H1 (cell line): Measurements from ENCODE around the gene ARHGEF16. TPM values are rescaled to one million over a fixed set of nuclear protein-coding genes. Genes with fewer than 3 reads are reported as not detected.

Source experiments
- CTCF ChIA-PET: fragments of 300-600 bp; sonication (Branson Sonifier 250); formaldehyde crosslinking; loops from one replicate; lab custom pipeline; 2021; ENCODE audit not compliant: partially characterized antibody; lab: Charles Lee
- POLR2A ChIA-PET: fragments of 300-600 bp; sonication (Branson Sonifier 250); formaldehyde crosslinking; loops from one replicate; lab custom pipeline; 2021; ENCODE audit warnings: inconsistent platforms; ENCODE audit not compliant: partially characterized antibody; lab: Charles Lee
- DNase-seq, 2 experiments: peaks; one replicate each; pipeline versions ENCODE4 v3.0.0 to v3.0.0-alpha.2; 2010 to 2022; ENCODE audit warnings: low spot score in 2 of 2, low read depth in 1 of 2, mixed read lengths in 1 of 2
- FAIRE-seq: peaks from 2 replicates; lab custom pipeline; 2011; peaks lifted over from hg19 to GRCh38; lab: Jason Lieb, UNC
- H2AFZ ChIP-seq: 2 replicates; pipeline ENCODE4 v1.8.1; 2012; ENCODE audit warnings: low read length, inconsistent platforms
- H2AK5ac ChIP-seq: 2 replicates; pipeline ENCODE4 v1.6.1; 2013; ENCODE audit warnings: low read depth, low read length
- H2BK120ac ChIP-seq: replicated peaks from 2 replicates; pipeline ENCODE3; 2013; ENCODE audit warnings: low read depth, low read length, inconsistent platforms
- H2BK12ac ChIP-seq: 2 replicates; pipeline ENCODE4 v1.6.1; 2013; ENCODE audit warnings: low read depth, low read length
- H2BK15ac ChIP-seq: 2 replicates; pipeline ENCODE4 v1.6.1; 2013; ENCODE audit warnings: low read length
- H2BK20ac ChIP-seq: 2 replicates; pipeline ENCODE4 v1.6.1; 2013; ENCODE audit warnings: low read length
- H2BK5ac ChIP-seq: 2 replicates; pipeline ENCODE4 v1.6.1; 2013; ENCODE audit warnings: low read depth, low read length
- H3K14ac ChIP-seq: 2 replicates; pipeline ENCODE4 v1.6.1; 2013; ENCODE audit warnings: inconsistent platforms; ENCODE audit not compliant: insufficient read length
- H3K18ac ChIP-seq: 2 replicates; pipeline ENCODE4 v1.6.1; 2013; ENCODE audit warnings: low read length; ENCODE audit errors: extremely low read depth
- H3K23ac ChIP-seq: 2 replicates; pipeline ENCODE4 v1.6.1; 2013; ENCODE audit warnings: inconsistent platforms; ENCODE audit not compliant: insufficient read length
- H3K23me2 ChIP-seq: 2 replicates; pipeline ENCODE4 v1.6.1; 2013; ENCODE audit warnings: low read depth, low read length
- H3K27ac ChIP-seq: 2 replicates; pipeline ENCODE4 v1.6.1; 2011; ENCODE audit warnings: low read depth, low read length, inconsistent platforms
- H3K27me3 ChIP-seq, 4 experiments: replicated peaks in 1 of 4; 1 replicate in 1 of 4; 2 replicates in 3 of 4; pipeline versions ENCODE4 v1.6.1 to v1.8.1; 2011 to 2013; ENCODE audit warnings: low read length in 3 of 4, mild to moderate bottlenecking in 3 of 4, inconsistent platforms in 2 of 4, mixed read lengths in 2 of 4, moderate library complexity in 1 of 4; ENCODE audit not compliant: control insufficient read depth in 3 of 4, insufficient read depth in 3 of 4; ENCODE audit errors: extremely low read depth in 1 of 4
- H3K36me3 ChIP-seq, 4 experiments: 2 replicates each; pipeline versions ENCODE4 v1.6.1 to v1.8.1; 2011 to 2013; ENCODE audit warnings: mild to moderate bottlenecking in 4 of 4, low read length in 3 of 4, moderate library complexity in 2 of 4, control low read depth in 1 of 4, inconsistent platforms in 1 of 4; ENCODE audit not compliant: insufficient read depth in 4 of 4, control insufficient read depth in 2 of 4
- H3K4ac ChIP-seq: replicated peaks from 2 replicates; pipeline ENCODE3; 2013; ENCODE audit warnings: low read length, low read depth, mixed read lengths, inconsistent platforms; ENCODE audit not compliant: insufficient read length
- H3K4me1 ChIP-seq, 4 experiments: replicated peaks in 1 of 4; 1 replicate in 1 of 4; 2 replicates in 3 of 4; pipeline versions ENCODE4 v1.6.1 to v1.8.1; 2011 to 2013; ENCODE audit warnings: low read length in 3 of 4, inconsistent platforms in 2 of 4, mixed read lengths in 1 of 4; ENCODE audit not compliant: insufficient read depth in 4 of 4, control insufficient read depth in 3 of 4
- H3K4me2 ChIP-seq, 2 experiments: 2 replicates each; pipeline versions ENCODE4 v1.6.1 to v1.8.1; 2011 to 2013; ENCODE audit warnings: low read depth in 2 of 2, low read length in 2 of 2, control low read depth in 1 of 2, inconsistent platforms in 1 of 2, mild to moderate bottlenecking in 1 of 2; ENCODE audit not compliant: insufficient read depth in 1 of 2
- H3K4me3 ChIP-seq, 4 experiments: fragments of 200-600, 300-600 bp in 1 of 4; sonication (generic), shearing (Covaris generic), sonication (Bioruptor Twin) in 1 of 4; 2 replicates each; pipeline versions ENCODE4 v1.5.1 to v1.8.1; 2011 to 2016; ENCODE audit warnings: low read length in 4 of 4, low read depth in 3 of 4, control low read depth in 2 of 4, inconsistent platforms in 2 of 4, mild to moderate bottlenecking in 2 of 4, mixed read lengths in 1 of 4, moderate library complexity in 1 of 4; ENCODE audit not compliant: insufficient read depth in 2 of 4; ENCODE audit errors: extremely low read depth in 1 of 4
- H3K56ac ChIP-seq: replicated peaks from 2 replicates; pipeline ENCODE3; 2013; ENCODE audit warnings: low read depth, mild to moderate bottlenecking, mixed read lengths, low read length, inconsistent platforms; ENCODE audit not compliant: insufficient read length
- H3K79me1 ChIP-seq: 2 replicates; pipeline ENCODE4 v1.6.1; 2013; ENCODE audit warnings: low read depth, low read length, control low read depth
- H3K79me2 ChIP-seq, 2 experiments: 2 replicates each; pipeline versions ENCODE4 v1.6.1 to v1.8.1; 2012 to 2013; ENCODE audit warnings: low read length in 2 of 2, mild to moderate bottlenecking in 2 of 2, inconsistent platforms in 1 of 2; ENCODE audit not compliant: insufficient read depth in 2 of 2, control insufficient read depth in 1 of 2
- H3K9ac ChIP-seq, 4 experiments: replicated peaks in 1 of 4; 1 replicate in 1 of 4; 2 replicates in 3 of 4; pipeline versions ENCODE4 v1.6.1 to v1.8.1; 2011 to 2013; ENCODE audit warnings: low read depth in 3 of 4, low read length in 3 of 4, control low read depth in 2 of 4, mild to moderate bottlenecking in 2 of 4, moderate library complexity in 2 of 4, inconsistent platforms in 1 of 4; ENCODE audit errors: extremely low read depth in 1 of 4
- H3K9me3 ChIP-seq, 2 experiments: 2 replicates each; pipeline versions ENCODE4 v1.6.1 to v1.8.1; 2012 to 2013; ENCODE audit warnings: mild to moderate bottlenecking in 2 of 2, moderate library complexity in 2 of 2, control low read depth in 1 of 2, inconsistent platforms in 1 of 2, low read depth in 1 of 2, low read length in 1 of 2, mixed read lengths in 1 of 2; ENCODE audit not compliant: insufficient read depth in 2 of 2
- H4K20me1 ChIP-seq, 2 experiments: replicated peaks in 1 of 2; 2 replicates each; pipeline versions ENCODE3 to v1.8.1; 2011 to 2013; ENCODE audit warnings: inconsistent platforms in 2 of 2, low read length in 2 of 2, mild to moderate bottlenecking in 1 of 2; ENCODE audit not compliant: insufficient read depth in 2 of 2, control insufficient read depth in 1 of 2
- H4K5ac ChIP-seq: 2 replicates; pipeline ENCODE4 v1.6.1; 2013; ENCODE audit warnings: low read length, low read depth, mixed read lengths, inconsistent platforms; ENCODE audit not compliant: insufficient read length
- H4K8ac ChIP-seq: 2 replicates; pipeline ENCODE4 v1.8.0; 2013; ENCODE audit warnings: mild to moderate bottlenecking, moderate library complexity, low read length, inconsistent platforms; ENCODE audit not compliant: insufficient read depth; ENCODE audit errors: extremely low read depth
- H4K91ac ChIP-seq: replicated peaks from 2 replicates; pipeline ENCODE3; 2013; ENCODE audit warnings: low read length, mixed read lengths, inconsistent platforms; ENCODE audit not compliant: insufficient read length
- EGR1 ChIP-seq: IDR thresholded peaks from 2 replicates; pipeline ENCODE4 v1.6.1; 2011; ENCODE audit warnings: low read depth, low read length, borderline replicate concordance
- EP300 ChIP-seq, 2 experiments: IDR thresholded peaks; 1 replicate in 1 of 2; 2 replicates in 1 of 2; pipeline ENCODE4 v1.6.1; 2011 to 2012; ENCODE audit warnings: low read depth in 2 of 2, low read length in 2 of 2, mild to moderate bottlenecking in 2 of 2, borderline replicate concordance in 1 of 2, inconsistent platforms in 1 of 2, moderate library complexity in 1 of 2
- HDAC2 ChIP-seq, 2 experiments: fragments of 300-600 bp in 1 of 2; sonication (generic) in 1 of 2; IDR thresholded peaks; 2 replicates each; pipeline ENCODE4 v1.6.1; 2011 to 2012; ENCODE audit warnings: low read depth in 2 of 2, low read length in 2 of 2, mild to moderate bottlenecking in 2 of 2, moderate library complexity in 2 of 2, borderline replicate concordance in 1 of 2, inconsistent platforms in 1 of 2
- HDAC6 ChIP-seq: IDR thresholded peaks from one replicate; pipeline ENCODE4 v1.7.1; 2012; ENCODE audit warnings: low read depth, mild to moderate bottlenecking, inconsistent platforms, low read length, moderate library complexity
- NANOG ChIP-seq: IDR thresholded peaks from 2 replicates; pipeline ENCODE4 v1.6.1; 2011; ENCODE audit warnings: low read length, low read depth, mild to moderate bottlenecking, inconsistent platforms; ENCODE audit not compliant: insufficient read depth, poor library complexity, severe bottlenecking
- SP2 ChIP-seq: IDR thresholded peaks from 2 replicates; pipeline ENCODE4 v1.6.1; 2012; ENCODE audit warnings: mild to moderate bottlenecking, low read length, inconsistent platforms
- WGBS, 2 experiments: shearing (Covaris generic) in 1 of 2; methylation state at CpG; one replicate each; pipeline versions ENCODE4 v1.1.6 to v1.1.7; 2013 to 2015; ENCODE audit warnings: low lambda C conversion rate in 2 of 2, mixed read lengths in 2 of 2, inconsistent platforms in 1 of 2, low coverage in 1 of 2, missing lambda C conversion rate in 1 of 2; ENCODE audit not compliant: insufficient replicate concordance in 2 of 2, insufficient coverage in 1 of 2, insufficient read length in 1 of 2; ENCODE audit errors: extremely low coverage in 1 of 2, missing lambda C conversion rate in 1 of 2; 5-methylcytosine and 5-hydroxymethylcytosine counted together
- polyA plus RNA-seq, 7 experiments: library from polyadenylated mRNA; depleted of rRNA in 3 of 7; stranded (reverse) in 5 of 7; unstranded in 2 of 7; fragments of >200 nt in 5 of 7; fragments of 200-250 nt in 2 of 7; gene quantifications; 1 replicate in 5 of 7; 2 replicates in 1 of 7; 4 replicates in 1 of 7; pipeline versions ENCODE4 v1.2.1 to v1.2.3, GENCODE V29; 2011 to 2013; ENCODE audit warnings: missing spikeins in 2 of 7, mixed read lengths in 2 of 7
- total RNA-seq: library from RNA; stranded (reverse); fragmentation: NEBNext Ultra II Directional; extraction: Animal tissue kit (Norgen Biotek cat#: 25700); gene quantifications from 2 replicates; pipeline ENCODE4 v1.2.1, GENCODE V29; 2021

The ARHGEF16 gene
- total and polyA plus RNA-seq, 2 of the 8 experiments (the other 6 are each of a cell fraction or from before 2014, with no cell fraction given): 18.3 to 20.7 TPM

GRCh38 chr1:3476666-3477065 lies 22.2 kb downstream of the ARHGEF16 start:
- H3K27ac ChIP-seq: no peak overlapping the region
- DNase-seq: no peak
- H3K36me3 ChIP-seq: peaks cover 0 to 16% (median 7%) of the 10 kb centered on the region in 4 experiments; a peak in 5 of 8 replicates
- H2AFZ ChIP-seq: no peak overlapping the region
- no peaks in the 10 kb centered on the region for H3K79me1 ChIP-seq
- no peak overlapping the region for H3K23ac ChIP-seq
- no peak overlapping the region for H4K8ac ChIP-seq
- no peak overlapping the region for H2BK5ac ChIP-seq
- CTCF ChIA-PET: interaction anchor here (2.6 kb wide), 1 partner anchor 14 kb away, joined by 9 read pairs; no protein-coding TSS in a partner anchor
- no peak overlapping the region for H2BK20ac ChIP-seq
- H2BK15ac ChIP-seq: no peak overlapping the region
- no peak overlapping the region for H4K91ac ChIP-seq
- no peak overlapping the region for H3K14ac ChIP-seq
- no peaks in the 10 kb centered on the region for H3K27me3 ChIP-seq
- no peak overlapping the region for H2BK12ac ChIP-seq
- POLR2A ChIA-PET: interaction anchor here (1.6 kb wide), 1 partner anchor 10 kb away, joined by 6 read pairs; no protein-coding TSS in a partner anchor
- H3K79me2 ChIP-seq: no peaks in the 10 kb centered on the region
- peaks cover 2 to 9% of the 10 kb centered on the region in 2 experiments for H4K20me1 ChIP-seq
- H2AK5ac ChIP-seq: no peak overlapping the region
- no peak overlapping the region for H3K18ac ChIP-seq
- H3K56ac ChIP-seq: no peak overlapping the region
- no peak overlapping the region for H3K4ac ChIP-seq
- H3K4me3 ChIP-seq: no peak overlapping the region
- TF ChIP-seq SP2 (no peak), NANOG (no peak), EP300 (IDR thresholded peaks at IDR 0.05; ENCODE audit: borderline replicate concordance in 1 of 2, low read depth in 2 of 2, low read length in 2 of 2) (no peak), EGR1 (no peak), HDAC2 (IDR thresholded peaks at IDR 0.05; ENCODE audit: borderline replicate concordance in 1 of 2, low read depth in 2 of 2, low read length in 2 of 2) (no peak), HDAC6 (no peak)
- no peak for FAIRE-seq
- no peak overlapping the region for H3K9ac ChIP-seq
- H2BK120ac ChIP-seq: no peak overlapping the region
- H3K4me2 ChIP-seq: no peak overlapping the region
- H3K4me1 ChIP-seq: peaks cover 0 to 8% (median 5%) of the 10 kb centered on the region in 4 experiments; a peak in 6 of 7 replicates
- H3K23me2 ChIP-seq: no peaks in the 10 kb centered on the region
- H3K9me3 ChIP-seq: no peaks in the 10 kb centered on the region
- 90% methylated on average over 2 of the region's 16 CpGs; no CpG with 5 or more reads in 1 of the 2 experiments for WGBS, 2 experiments
- H4K5ac ChIP-seq: no peak overlapping the region
